SJSA1 (cell line): ENCODE measurements around the gene PTPRM. TPM values are rescaled to one million over a fixed set of nuclear protein-coding genes. Genes with fewer than 3 reads are reported as not detected.

Experiments used
- DNase-seq, 2 experiments: peaks; one replicate each; pipeline ENCODE4 v3.0.0-alpha.2; 2015 to 2020; ENCODE audit warnings: low spot score in 2 of 2, low read depth in 1 of 2
- H3K27ac ChIP-seq: fragments of 250-450 bp; sonication (Bioruptor Pico); 2 replicates; pipeline ENCODE4 v1.5.1; 2020; ENCODE audit warnings: mild to moderate bottlenecking, moderate library complexity
- H3K27me3 ChIP-seq: fragments of 250-450 bp; sonication (Bioruptor Pico); replicated peaks from 2 replicates; pipeline ENCODE4 v1.5.1; 2020; ENCODE audit warnings: mild to moderate bottlenecking, moderate library complexity
- H3K36me3 ChIP-seq: fragments of 250-450 bp; sonication (Bioruptor Pico); 2 replicates; pipeline ENCODE4 v1.5.1; 2020; ENCODE audit warnings: mild to moderate bottlenecking
- H3K4me1 ChIP-seq: fragments of 250-450 bp; sonication (Bioruptor Pico); replicated peaks from 2 replicates; pipeline ENCODE4 v1.6.1; 2021; ENCODE audit warnings: mild to moderate bottlenecking
- H3K4me3 ChIP-seq: fragments of 250-450 bp; sonication (Bioruptor Pico); 2 replicates; pipeline ENCODE4 v1.5.1; 2020; ENCODE audit warnings: mild to moderate bottlenecking
- H3K9me3 ChIP-seq: fragments of 250-450 bp; sonication (Bioruptor Pico); replicated peaks from 2 replicates; pipeline ENCODE4 v1.5.1; 2020; ENCODE audit warnings: mild to moderate bottlenecking
- total RNA-seq: library from RNA; depleted of rRNA; stranded (reverse); fragments of >200 nt; shearing (Covaris generic); gene quantifications from 2 replicates; pipeline ENCODE4 v1.2.3, GENCODE V29; 2014

Gene PTPRM
- total RNA-seq, 1 experiment from 2014 or later, result 68.3 TPM

DNA sequence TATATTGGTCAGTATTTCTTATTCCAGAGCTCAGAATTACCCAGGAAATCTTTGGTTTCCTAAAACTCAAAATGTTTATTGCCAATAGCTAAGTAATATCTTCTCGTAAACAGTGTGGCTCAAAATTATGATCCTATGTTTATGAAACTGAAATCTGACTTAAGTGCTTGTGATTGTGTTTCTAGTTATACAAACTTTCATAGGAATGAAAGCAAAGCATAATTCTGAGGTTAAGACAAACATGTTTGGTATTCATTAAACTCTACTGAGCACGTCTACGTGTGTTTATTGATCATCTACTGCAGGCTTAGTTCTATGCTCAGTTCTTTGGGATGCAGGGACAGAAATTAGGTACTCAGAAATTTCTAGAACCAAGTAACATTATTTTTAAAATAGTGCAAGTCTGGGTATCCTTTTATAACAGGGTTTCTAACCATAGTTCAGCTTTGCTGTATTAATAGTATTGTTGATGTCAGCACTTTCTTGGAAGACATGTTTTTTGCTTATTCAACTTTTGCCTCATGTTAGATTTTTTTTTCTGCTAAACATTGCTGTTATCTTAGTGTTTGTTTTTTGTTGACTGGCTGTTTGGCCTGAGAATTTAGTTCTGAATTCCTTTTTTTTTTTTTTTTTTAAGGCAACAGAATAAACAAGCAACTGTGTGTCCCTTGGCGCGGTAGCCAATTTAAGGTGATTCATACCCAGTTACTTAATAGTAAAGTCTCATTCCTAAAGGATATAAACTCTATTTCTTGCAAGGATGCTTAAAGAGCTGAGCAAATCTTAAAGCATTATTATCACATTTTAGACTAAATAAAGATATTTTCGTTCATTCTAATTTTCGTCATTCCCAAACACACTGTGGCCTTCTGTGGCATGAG, 31.3 kb downstream of the PTPRM start:
- peak; percentile 69 to 81 for DNase-seq
- Histone ChIP-seq H3K9me3 (no peaks in the 10 kb centered on the region), H3K27me3 (no peaks in the 10 kb centered on the region), H3K4me3 (no peak overlapping the region), H3K36me3 (no peaks in the 10 kb centered on the region), H3K27ac (peak overlapping the region; percentile 8; the same call in 1 of the 2 replicates), H3K4me1 (peaks cover 51% of the 10 kb centered on the region)

DNA sequence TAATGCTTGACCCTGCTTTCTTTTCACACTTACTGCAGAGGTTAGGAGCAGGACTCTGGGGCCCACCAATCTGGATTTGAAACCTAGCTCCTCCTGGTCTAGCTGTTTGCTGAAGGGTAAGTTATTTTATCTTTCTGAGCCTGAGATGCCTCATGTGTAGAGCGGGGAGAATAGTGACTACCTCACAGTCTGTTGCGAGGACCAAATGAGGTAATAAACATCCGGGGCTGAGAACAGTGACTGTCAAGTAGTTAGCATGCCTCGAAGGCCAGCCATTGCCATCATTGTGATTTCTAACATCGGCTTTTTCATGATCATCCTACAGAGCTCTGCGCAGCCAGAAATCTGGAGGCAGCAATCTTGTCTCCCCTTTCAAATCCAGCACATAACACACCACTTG, 32.9 kb downstream of the PTPRM start:
- Histone ChIP-seq H3K27ac (no peak overlapping the region), H3K9me3 (no peaks in the 10 kb centered on the region), H3K27me3 (no peaks in the 10 kb centered on the region), H3K4me1 (peaks cover 51% of the 10 kb centered on the region), H3K36me3 (no peaks in the 10 kb centered on the region), H3K4me3 (no peak overlapping the region)
- no peak for DNase-seq

DNA sequence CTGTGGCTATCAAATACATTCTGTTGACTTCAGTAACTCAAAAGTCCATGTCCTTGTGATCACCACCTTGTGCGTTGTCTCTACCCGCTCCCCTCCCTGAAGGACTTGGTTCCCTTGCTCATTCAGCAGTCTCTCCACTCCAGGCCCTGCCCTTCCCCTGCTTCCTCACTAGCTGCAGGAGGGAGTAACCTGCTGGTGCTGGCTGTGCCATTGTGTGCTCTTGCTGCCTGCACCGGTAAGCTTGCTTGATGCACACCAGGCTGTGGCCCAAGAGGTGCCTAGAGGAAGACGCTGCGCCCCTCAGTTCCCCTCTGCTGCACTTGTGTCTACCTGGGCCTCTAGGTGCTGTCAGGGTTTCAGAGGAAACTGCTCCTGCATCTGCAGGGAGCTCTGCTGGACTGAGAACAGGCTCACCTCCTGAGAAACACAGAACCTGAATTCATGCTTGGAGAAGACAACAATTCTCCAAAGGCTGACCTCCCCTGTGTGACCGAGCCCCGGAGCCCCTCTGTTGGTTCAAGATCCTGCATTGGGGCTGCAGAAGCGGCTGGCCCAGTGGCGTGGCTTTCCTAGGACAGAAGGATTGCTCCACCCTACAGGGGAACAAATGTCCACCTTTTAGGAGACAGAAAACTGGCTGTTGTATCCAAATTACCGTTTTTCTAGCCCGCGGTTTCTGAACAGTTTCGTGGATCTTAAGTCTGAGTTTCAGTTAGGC, 33.6 kb downstream of the PTPRM start:
- Histone ChIP-seq H3K4me1 (peaks cover 53% of the 10 kb centered on the region), H3K27me3 (no peaks in the 10 kb centered on the region), H3K27ac (peak overlapping the region; percentile 57; the same call in 1 of the 2 replicates), H3K4me3 (no peak overlapping the region), H3K9me3 (no peaks in the 10 kb centered on the region), H3K36me3 (no peaks in the 10 kb centered on the region)
- DNase-seq, result no peak

DNA sequence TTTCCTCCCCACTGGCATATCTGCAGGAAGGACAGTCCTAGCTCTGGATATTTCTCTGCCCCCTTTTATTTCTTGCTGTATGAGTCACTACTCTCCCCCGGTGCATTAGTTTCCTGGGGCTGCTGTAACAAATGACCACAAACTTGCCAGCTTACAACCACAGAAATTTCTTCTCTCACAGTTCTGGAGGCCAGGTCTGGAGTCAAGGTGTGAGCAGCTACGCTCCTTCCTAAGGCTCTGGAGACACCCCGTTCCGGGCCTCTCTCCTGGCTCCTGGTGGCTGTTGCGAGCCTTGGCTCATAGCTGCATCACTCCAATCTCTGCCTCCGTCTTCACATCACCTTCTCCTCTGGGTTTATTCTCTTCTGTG, 34.1 kb downstream of the PTPRM start:
- no peaks in the 10 kb centered on the region for H3K27me3 ChIP-seq
- no peaks in the 10 kb centered on the region for H3K9me3 ChIP-seq
- no peak overlapping the region for H3K4me3 ChIP-seq
- H3K27ac ChIP-seq, result peak overlapping the region; percentile 57
- H3K36me3 ChIP-seq, result no peaks in the 10 kb centered on the region
- DNase-seq, result peak; percentile 75 to 77
- peaks cover 57% of the 10 kb centered on the region for H3K4me1 ChIP-seq

DNA sequence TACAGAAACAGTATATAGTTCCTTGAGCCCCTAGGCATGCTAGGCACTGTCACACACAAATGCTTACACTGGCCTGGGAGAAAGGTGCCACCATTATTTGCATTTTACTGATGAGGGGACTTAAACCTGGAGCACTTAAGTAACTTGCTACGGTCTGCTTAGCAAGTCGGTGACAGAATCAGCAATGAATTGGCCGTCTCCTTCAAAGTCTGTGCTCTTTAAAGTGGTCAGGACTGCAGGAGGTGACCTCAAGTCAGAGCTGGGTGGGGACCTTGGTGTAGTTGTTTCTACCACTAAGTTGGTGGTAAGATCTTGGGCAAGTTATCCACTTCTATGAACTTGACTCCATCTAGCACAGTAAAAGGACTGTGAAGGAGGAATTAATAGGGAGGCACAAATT, 34.8 kb downstream of the PTPRM start:
- no peak overlapping the region for H3K27ac ChIP-seq
- H3K27me3 ChIP-seq, result no peaks in the 10 kb centered on the region
- H3K36me3 ChIP-seq, result no peaks in the 10 kb centered on the region

DNA sequence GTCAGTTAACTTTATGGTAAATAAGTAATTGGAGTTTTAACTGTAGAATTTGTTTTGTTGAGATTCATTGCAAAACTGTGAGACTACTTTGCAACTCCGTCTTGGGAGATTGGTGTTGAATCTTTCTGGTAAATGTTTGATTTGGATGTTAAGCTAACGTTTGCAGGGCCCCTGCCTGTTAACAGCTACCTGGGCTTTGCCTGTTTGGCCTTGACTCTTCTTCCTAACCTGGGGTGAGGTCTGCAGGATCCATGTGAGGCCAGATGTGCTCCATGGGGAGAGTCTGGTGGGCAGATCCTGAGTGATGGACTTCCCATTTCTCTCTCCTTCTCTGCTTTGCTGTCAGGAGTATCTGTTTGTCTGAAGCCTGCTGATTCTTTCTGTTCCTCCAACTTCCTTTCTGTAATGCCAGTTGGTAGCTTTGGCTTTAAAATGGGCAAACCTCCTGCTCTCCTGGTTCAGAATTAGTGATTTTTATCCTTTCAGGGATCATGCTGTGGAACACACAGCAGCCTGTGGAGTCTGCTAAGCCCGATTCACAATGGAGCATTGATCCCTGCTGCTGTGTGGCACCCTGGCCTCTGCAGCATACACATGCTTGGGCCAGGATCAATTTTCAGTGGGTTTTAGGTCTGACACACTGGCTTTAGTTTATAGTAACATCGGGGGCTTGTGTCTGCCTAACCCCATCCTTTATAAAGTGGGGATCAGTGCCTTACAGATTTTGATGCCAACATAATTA, 36.3 kb downstream of the PTPRM start:
- no peaks in the 10 kb centered on the region for H3K36me3 ChIP-seq
- H3K27me3 ChIP-seq, result no peaks in the 10 kb centered on the region
- DNase-seq, result no peak
- peaks cover 52% of the 10 kb centered on the region for H3K4me1 ChIP-seq
- no peak overlapping the region for H3K27ac ChIP-seq
- no peaks in the 10 kb centered on the region for H3K9me3 ChIP-seq
- no peak overlapping the region for H3K4me3 ChIP-seq

More for the DNA sequence above, 34.8 kb downstream of the PTPRM start:
- H3K4me3 ChIP-seq, result no peak overlapping the region
- peaks cover 56% of the 10 kb centered on the region for H3K4me1 ChIP-seq
- H3K9me3 ChIP-seq, result no peaks in the 10 kb centered on the region
- DNase-seq, result no peak

DNA sequence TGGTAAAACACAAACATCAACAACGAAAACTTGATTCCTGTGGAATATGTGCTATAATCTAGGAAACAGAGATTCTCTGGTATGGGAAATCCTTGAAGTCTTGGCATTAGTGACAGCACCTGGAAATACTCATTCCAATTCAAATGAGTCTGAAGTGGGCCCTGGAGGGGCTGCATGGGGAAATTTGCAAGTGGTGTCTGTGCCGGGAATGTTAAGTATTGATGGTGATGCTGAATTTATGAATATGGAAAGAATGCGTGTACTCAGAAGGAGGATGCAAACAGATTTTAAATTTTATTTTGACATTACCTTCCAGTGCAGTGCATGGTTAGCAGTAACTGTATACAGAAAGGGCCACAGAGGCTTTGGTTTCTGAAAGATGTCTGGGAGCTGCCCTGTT, 37.2 kb downstream of the PTPRM start:
- Histone ChIP-seq H3K27ac (no peak overlapping the region), H3K4me3 (no peak overlapping the region), H3K36me3 (no peaks in the 10 kb centered on the region), H3K27me3 (no peaks in the 10 kb centered on the region), H3K4me1 (peaks cover 54% of the 10 kb centered on the region), H3K9me3 (no peaks in the 10 kb centered on the region)
- DNase-seq, result no peak

DNA sequence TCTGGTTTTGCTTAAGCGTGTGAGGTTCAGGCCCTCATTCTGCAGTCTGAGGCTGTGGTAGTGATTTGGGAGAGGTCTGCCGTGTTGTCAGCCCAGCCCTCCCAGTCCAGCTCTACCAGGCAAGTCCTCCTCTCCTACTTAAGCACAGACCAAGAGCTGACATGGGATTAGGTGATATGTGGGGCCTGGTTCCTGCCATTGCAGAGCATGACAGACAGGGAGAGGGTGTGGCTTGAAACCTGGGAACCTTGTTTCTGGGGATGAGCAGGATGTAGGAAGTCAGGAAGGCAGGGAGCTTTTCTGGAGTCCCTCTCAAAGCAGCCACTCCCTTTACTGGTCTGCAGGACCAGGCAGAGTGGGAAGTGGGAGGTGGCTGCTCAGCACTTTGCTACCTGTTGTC, 38.6 kb downstream of the PTPRM start:
- no peak for DNase-seq
- Histone ChIP-seq H3K27me3 (no peaks in the 10 kb centered on the region), H3K27ac (no peak overlapping the region), H3K36me3 (no peaks in the 10 kb centered on the region), H3K4me1 (peaks cover 54% of the 10 kb centered on the region), H3K9me3 (no peaks in the 10 kb centered on the region), H3K4me3 (no peak overlapping the region)

DNA sequence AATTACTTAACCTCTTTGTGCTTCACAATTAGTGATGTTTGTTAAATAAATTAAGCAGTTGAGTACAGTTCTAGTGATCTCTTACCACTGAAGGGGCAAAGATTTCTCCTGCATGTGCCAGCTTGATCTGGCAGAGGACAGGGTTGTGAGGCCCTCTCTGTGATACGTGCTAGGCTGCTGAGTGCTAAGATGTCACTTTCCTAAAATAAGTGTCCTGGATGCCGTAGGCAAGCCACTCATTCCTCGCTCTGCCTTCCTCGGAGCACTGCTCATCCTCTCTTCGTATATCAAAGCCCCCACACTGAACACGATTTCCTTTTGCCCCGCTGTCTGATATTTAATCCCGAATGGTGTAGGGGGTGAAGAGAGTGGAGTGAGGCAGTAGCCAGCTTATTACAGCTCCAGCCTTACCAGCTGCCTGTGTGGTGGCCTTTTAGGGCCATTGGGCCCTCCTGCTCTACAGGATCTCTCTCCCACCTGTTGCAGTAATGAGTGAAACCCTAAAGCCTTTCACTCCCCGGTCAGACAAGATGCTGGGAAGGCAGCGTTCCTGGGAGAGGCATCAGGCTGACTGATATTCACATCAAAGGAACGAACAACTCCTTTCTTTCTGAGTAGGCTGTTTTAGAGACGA, 40.5 kb downstream of the PTPRM start:
- DNase-seq, result no peak
- Histone ChIP-seq H3K4me3 (no peak overlapping the region), H3K27ac (peak overlapping the region; percentile 71), H3K4me1 (peaks cover 41% of the 10 kb centered on the region), H3K9me3 (no peaks in the 10 kb centered on the region), H3K36me3 (no peaks in the 10 kb centered on the region), H3K27me3 (no peaks in the 10 kb centered on the region)

DNA sequence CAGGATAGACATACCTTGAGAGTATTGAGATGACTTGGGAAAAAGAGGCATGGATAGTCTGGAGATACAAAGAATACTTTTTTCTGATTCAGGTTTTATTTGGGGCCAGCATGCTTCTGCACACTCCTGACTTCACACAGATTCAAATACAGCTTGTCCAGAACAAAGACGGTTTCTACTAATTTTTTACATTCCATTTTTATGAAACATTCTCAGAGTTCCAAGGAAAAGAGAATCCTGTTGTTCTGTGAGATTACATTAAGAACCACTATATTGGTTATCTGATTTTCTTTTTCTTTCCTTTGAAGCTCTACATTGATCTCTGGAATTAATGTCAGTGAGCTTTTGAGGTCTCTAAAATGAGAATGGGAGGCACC, 41.0 kb downstream of the PTPRM start:
- Histone ChIP-seq H3K27ac (peak overlapping the region; percentile 71), H3K27me3 (no peaks in the 10 kb centered on the region), H3K36me3 (no peaks in the 10 kb centered on the region), H3K4me1 (peaks cover 41% of the 10 kb centered on the region), H3K9me3 (no peaks in the 10 kb centered on the region), H3K4me3 (no peak overlapping the region)
- DNase-seq, result peak in 1 of 2 experiments; percentile 51

DNA sequence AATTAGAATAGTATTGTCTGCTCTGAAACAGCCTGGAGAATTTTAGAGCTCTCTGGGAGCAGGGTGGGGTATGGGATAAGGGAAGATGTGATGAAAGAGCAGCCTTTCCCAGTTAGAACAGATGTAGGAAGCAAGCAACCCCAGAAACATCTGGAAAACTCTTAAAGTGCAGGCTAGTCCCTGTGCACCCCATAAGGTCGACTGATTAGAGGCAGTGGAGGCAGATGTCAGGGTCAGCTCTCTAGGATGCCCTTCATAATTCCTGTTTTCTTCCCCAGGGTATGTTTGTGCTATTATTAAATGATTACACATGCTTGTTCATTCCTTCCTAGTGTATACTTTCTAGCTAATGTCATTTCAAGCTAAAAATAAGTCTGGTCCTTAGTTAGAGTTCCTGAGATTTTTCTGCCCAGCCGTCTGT, 41.7 kb downstream of the PTPRM start:
- Histone ChIP-seq H3K4me3 (no peak overlapping the region), H3K4me1 (peaks cover 41% of the 10 kb centered on the region), H3K27ac (peak overlapping the region; percentile 71), H3K9me3 (no peaks in the 10 kb centered on the region), H3K36me3 (no peaks in the 10 kb centered on the region), H3K27me3 (no peaks in the 10 kb centered on the region)
- peak in 1 of 2 experiments; percentile 59 for DNase-seq

DNA sequence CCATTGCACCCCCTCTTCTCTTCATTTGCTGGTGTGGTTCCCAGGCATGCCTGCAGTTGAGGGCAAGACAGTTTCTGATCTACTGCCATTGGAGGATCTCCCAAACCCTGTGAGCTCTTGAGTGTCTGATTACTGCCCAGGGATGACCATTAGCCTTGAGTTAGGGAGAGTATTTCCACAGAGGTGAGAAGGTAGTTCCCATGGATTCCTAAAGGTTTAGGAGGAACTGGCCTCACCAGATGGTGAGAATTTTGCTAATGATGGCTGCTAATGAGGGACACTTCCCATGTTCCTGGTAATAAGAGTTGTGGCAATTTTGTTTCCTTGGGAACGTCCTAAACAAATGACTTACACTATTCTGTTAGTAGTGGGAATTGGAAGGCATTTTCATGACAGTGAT, 42.5 kb downstream of the PTPRM start:
- Histone ChIP-seq H3K4me1 (peaks cover 41% of the 10 kb centered on the region), H3K27me3 (no peaks in the 10 kb centered on the region), H3K9me3 (no peaks in the 10 kb centered on the region), H3K27ac (peak overlapping the region; percentile 71), H3K36me3 (no peaks in the 10 kb centered on the region), H3K4me3 (no peak overlapping the region)
- no peak for DNase-seq

DNA sequence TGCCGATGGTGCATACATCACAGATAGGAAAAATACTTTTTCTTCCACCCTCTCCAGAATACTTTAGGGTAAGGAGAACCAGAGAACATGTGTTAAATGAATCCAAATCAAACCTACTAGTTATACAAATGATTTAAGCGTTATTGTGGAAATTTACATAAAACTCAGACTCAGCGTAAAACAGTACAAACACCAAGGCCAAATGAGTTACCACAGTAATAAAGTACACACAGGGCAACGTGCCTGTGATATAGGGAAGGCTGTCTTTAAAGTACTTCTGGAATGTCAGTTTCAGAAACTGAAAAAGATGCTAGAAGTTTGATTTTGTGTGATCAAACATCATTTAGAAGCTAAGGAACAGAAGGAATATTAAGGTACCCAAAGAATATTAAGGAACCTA, 46.9 kb downstream of the PTPRM start:
- H3K27me3 ChIP-seq, result no peaks in the 10 kb centered on the region
- H3K4me3 ChIP-seq, result no peak overlapping the region
- H3K36me3 ChIP-seq, result no peaks in the 10 kb centered on the region
- H3K9me3 ChIP-seq, result no peaks in the 10 kb centered on the region
- H3K4me1 ChIP-seq, result peaks cover 39% of the 10 kb centered on the region
- no peak for DNase-seq
- H3K27ac ChIP-seq, result no peak overlapping the region
